HG03457 (cell line): ENCODE measurements around the gene ACER1.

Source experiments
- ATAC-seq: cut with Tn5 transposase; IDR thresholded peaks from one replicate; pipeline ENCODE4 v1.9.1; 2021; ENCODE audit warnings: moderate number of reproducible peaks; ENCODE audit not compliant: unreplicated experiment

ACER1 gene

GRCh38 chr19:6269101-6269886 is 64.1 kb downstream of the ACER1 start:
- no peak for ATAC-seq

DNA sequence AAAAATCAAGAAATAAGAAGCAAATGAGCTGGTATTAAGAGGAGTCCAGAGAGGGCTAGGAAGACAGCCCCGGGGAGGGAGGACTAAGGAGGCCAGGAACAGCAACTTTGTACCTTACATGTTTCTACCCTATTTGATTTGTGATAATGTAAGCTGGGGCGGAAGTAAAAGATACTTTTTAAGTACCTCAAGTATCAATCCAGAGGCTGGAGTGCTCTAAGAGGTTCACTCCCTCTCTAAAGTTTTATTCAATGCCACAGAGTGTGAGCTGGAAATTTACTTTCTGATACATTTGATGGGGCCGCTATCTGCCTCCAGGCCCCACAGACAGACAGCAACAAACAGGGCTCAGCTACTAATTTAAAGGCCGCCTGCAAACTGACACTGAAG is 65.0 kb downstream of the ACER1 start:
- ATAC-seq, result no peak

DNA sequence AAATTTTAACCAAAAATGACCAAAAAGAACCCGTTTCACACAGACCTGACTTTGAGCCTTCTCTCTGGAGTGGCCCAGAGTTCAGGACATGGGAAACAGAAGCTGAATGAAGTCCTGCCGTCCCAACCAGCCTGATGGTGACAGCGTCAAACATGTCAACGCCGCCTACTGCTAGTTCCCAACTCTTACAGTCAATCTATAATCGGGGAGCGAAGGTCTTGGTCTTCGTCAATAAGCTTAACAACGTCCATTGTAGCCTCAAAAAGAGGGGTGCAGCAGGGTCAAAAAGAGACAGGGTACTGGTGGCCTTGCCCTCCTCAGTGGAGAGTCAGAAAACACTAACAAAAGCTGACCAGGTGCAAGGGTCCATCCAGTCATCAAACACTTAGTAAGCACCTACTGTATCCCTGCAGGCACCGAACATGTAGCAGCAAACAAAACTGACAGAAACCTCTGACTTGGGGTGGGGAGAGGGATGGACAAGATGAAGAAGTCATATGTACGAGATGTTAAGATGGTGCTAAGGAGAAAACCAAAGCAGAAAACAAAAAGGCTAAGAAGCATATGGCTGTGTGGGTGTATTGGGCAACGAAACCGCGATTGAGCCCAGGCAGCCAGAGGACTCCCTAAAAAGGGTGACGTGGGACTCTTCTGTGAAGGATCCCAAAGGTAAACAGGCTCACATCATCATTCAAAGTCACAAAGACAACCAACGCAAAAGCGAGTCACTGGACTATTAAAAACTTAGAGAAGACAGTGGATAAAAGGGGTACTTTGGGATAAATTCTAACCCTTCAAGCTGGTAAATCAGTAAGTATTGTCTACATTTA is 65.6 kb downstream of the ACER1 start:
- ATAC-seq, result no peak

- ATAC-seq, result no peak
Measured at GRCh38 chr19:6264803-6265202, 68.6 kb downstream of the ACER1 start.

DNA sequence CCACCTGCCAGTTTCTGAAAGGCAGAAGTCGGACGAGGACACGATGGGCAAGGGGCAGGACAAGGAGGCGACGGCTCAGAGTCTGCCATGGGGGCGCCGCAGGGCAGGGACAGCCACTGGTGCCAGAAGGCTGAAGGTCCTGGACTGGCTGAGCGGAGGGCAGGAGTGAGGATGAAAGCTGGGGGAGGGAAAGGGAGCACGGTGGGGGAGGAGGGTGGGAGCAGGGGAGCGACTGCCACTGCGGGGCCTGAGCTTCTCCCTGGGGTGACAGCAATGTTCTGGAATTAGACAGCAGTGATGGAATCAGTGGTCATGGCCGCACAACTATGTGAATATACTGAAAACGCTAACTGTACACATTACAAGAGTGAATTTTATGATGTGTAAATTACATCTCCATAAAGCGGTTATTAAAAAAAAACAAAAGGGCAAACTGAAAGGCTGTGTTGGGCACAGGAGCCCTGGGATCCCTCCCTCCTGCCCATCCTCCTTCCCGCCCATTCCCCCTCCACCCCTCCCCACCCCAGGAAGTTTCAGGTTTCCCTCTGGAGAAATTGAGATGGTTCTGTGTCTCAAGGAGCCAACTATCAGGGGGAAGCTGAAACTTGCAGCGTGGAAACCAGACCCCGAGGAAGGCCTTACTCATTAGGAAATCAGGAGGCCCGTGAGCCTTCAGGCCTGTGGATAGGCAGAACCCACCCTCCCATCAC is 69.5 kb downstream of the ACER1 start:
- no peak for ATAC-seq

GRCh38 chr19:6263306-6263705 is 70.1 kb downstream of the ACER1 start:
- ATAC-seq, result no peak

DNA sequence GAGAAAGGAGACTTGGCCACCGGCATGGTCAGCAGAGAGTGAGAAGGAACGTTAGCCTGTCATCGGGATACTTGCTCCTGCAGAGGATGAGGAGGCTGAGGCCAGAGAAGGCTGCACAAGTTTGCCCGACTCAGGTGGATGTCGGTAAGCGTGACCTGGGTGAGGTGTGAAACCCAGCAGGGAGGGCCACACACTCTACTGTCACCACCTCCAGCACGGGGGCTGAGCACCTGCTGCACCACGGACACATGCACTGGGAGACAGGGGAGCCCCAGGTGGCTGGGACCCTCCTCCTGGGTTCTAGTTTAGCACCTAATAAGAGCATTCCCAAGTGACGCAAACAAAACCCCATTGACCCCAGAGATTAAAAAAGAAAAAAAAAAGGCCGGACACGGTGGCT is 70.9 kb downstream of the ACER1 start:
- ATAC-seq, result no peak

DNA sequence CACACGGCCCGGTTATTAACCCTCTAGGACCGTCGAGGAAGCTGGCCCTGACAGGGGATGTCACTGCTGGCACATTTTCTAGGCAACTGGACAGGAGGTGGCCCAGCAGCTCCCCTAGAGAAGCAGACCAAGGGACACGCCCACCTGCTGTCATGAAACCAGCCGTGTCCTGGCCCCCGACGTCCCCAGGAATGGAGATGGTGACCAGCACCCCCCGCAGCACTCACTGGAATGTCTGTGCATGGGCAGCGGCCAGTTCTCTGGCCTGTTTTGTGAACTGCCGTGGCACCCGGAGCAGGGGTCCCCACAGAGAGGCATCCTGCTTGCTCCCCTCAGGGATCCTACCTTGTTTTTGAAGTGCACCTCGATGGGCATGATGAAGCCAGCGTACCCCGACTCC is 71.5 kb downstream of the ACER1 start:
- ATAC-seq, result no peak

DNA sequence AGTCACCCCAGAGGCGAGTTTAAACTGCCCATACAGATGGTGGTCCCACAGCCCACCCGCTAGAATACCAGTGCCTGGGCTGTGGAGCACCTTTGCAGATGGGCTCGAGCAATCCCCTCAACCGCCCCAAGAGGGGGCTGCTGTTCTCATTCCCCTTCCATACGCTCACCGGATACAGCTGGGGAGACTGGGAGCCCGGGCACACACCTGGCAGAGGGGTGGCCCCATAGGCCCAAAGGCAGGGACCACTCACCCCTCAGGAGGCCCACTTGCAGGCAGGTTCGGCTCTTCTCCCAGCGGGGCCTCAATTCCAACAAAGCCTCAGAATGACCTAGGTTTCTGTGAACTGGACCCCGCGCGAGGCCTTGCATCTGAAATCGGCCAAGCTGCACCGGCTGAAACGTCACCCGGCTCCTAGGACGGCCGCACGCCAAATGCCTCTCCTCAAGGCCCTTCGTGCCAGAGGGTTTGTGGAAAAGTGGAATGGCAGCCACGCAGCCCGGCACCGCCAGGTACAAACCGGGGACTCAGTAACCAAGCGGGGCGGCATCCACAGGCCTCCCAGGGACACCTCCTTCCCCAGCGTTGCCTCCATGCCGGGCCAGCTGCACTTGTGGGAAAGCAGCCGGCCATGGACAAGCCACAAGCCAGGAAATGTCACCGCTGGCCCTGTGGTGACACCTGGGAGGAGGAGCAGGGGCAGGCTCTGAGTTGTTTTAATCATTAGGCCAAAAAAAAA is 72.3 kb downstream of the ACER1 start:
- ATAC-seq, result no peak

GRCh38 chr19:6260376-6260775 is 73.0 kb downstream of the ACER1 start:
- no peak for ATAC-seq

GRCh38 chr19:6259312-6259861 is 74.0 kb downstream of the ACER1 start:
- ATAC-seq, result no peak

DNA sequence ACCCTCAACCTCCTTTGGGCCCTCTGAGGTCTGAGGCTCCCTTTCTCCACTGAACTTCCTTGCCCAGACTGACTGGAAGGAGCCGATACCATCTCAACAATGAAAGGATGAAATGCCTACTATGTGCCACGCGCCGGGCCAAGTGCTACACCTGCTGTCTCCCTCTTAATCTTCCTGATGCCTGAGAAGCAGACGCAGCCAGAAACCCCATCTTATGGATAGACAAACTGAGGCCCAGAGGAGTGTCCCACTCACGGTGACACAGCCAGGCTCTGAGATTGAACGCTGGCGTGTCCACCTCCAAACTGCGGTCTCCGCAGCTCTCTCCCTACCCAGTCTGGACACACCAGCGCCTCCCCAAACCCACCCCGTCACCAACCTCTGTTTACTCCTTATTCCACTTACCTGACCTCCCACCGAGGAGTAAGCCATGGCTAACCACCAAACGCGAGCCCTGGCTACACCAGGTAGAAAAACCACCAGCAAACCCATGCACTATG is 74.5 kb downstream of the ACER1 start:
- no peak for ATAC-seq
